Measurements from ENCODE around the gene TNFRSF12A. TPM values are rescaled to one million over a fixed set of nuclear protein-coding genes. Genes with fewer than 3 reads are reported as not detected.
A peak's percentile ranks its signal among the peaks of the same experiment; 100 is the strongest.
"Not testable (repeated sequence)": the region's sequence is repeated elsewhere in the genome, so short reads cannot be mapped to it uniquely, and the experiment has no call there.

The TNFRSF12A gene
- total RNA-seq, 2 experiments from 2014 or later: 2.9 TPM

DNA sequence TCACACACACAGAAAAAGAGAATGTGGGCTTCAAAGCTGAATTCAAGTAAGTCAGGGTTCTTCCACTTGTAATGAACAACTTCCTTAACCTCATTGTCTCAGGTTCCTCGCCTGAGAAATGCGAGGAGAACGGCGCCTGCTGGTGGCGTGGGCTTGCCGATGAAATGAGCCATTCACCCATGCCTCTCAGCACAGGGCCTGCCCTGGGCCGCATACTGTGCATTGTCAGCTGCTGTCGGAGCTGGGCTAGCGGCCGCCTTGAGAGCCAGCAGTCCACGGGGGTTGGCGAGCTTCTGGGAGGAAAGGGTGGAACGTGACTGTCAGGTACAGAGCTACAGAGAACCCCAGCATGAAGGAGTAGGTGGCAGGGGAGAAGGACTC is 33.2 kb downstream of the TNFRSF12A start:
- POLR2A ChIA-PET; H3K9me3 Mint-ChIP-seq; ATAC-seq (ENCODE audit: low read depth); H3K27me3 Mint-ChIP-seq; DNase-seq: not testable (repeated sequence)
- peak overlapping the region; percentile 70 for H3K4me3 Mint-ChIP-seq
- H3K36me3 Mint-ChIP-seq: peaks cover 58% of the 10 kb centered on the region
- H3K27ac Mint-ChIP-seq: peak overlapping the region; percentile 87
- peaks cover 67% of the 10 kb centered on the region for H3K4me1 Mint-ChIP-seq

- Mint-ChIP-seq H3K4me1 (peaks cover 66% of the 10 kb centered on the region), H3K9me3 (no peaks in the 10 kb centered on the region), H3K27ac (peak overlapping the region; percentile 94), H3K27me3 (no peaks in the 10 kb centered on the region), H3K36me3 (peaks cover 54% of the 10 kb centered on the region), H3K4me3 (peak overlapping the region; percentile 93)
- DNase-seq (peak; percentile 76), ATAC-seq (ENCODE audit: low read depth) (peak; percentile 40)
- POLR2A ChIA-PET: interaction anchor here (0.6 to 6.5 kb wide), 13 partner anchors 8 to 80 kb away, joined by 3 to 131 read pairs (median 5); partner anchors contain the start of genes IL32, MMP25, TNFRSF12A and ZNF213
Measured at GRCh38 chr16:3054965-3055733, 35.0 kb downstream of the TNFRSF12A start.

GRCh38 chr16:3055734-3056115 is 35.6 kb downstream of the TNFRSF12A start:
- peak overlapping the region; percentile 93 for H3K4me3 Mint-ChIP-seq
- H3K9me3 Mint-ChIP-seq; DNase-seq; H3K27me3 Mint-ChIP-seq; ATAC-seq (ENCODE audit: low read depth): not testable (repeated sequence)
- peaks cover 65% of the 10 kb centered on the region for H3K4me1 Mint-ChIP-seq
- H3K27ac Mint-ChIP-seq: peak overlapping the region; percentile 94
- peaks cover 54% of the 10 kb centered on the region for H3K36me3 Mint-ChIP-seq
- POLR2A ChIA-PET: interaction anchor here (0.6 to 6.5 kb wide), 12 partner anchors 9 to 72 kb away, joined by 3 to 131 read pairs (median 4); partner anchors contain the start of genes IL32, MMP25 and TNFRSF12A

GRCh38 chr16:3056336-3057180 is 36.4 kb downstream of the TNFRSF12A start:
- POLR2A ChIA-PET: interaction anchor here (0.6 to 6.5 kb wide), 12 partner anchors 10 to 102 kb away, joined by 3 to 131 read pairs (median 4); partner anchors contain the start of genes IL32, MMP25 and TNFRSF12A
- H3K36me3 Mint-ChIP-seq: peaks cover 47% of the 10 kb centered on the region
- no peaks in the 10 kb centered on the region for H3K27me3 Mint-ChIP-seq

DNA sequence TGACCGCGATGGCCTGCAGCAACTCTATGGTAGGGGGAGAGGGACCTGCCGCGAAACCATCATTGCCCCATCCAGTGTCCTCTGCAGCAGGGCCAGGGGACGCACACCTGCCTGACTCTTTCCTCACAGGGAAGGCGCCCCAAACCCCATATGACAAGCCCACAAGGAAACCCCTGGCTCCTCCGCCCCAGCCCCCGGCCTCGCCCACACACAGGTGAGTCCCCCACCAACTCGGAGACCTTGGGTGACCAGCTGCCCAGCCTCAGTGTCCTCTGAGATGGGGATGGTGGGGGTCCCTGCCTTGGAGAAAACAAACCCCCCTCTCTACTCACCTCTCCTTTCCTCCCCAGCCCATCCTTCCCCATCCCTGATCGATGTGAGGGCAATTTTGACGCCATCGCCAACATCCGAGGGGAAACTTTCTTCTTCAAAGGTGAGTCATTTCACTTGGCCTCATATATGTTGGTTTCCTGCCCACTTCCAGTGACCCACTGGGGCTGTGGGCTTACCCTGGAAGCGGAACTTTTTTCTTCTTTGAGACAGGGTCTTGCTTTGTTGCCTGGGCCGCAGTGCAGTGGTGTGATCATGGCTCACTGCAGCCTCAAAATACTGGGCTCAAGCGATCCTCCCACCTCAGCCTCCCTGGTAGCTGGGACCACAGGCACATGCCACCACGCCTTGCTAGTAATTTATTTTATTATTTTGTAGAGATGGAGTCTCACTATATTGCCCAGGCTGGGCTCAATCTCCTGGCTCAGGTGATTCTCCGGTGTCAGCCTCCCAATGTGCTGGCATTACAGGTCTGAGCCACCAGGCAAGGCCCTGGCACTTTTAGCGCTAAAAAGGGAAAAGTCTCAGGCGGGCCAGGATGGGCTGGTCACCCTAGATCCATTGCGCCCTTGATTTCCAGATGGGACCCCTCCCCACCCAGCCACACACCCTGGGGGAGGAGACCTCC is 37.3 kb downstream of the TNFRSF12A start:
- POLR2A ChIA-PET: interaction anchor here (0.6 to 6.5 kb wide), 15 partner anchors 10 to 77 kb away, joined by 3 to 131 read pairs (median 4); partner anchors contain the start of genes IL32, MMP25 and ZNF213
- Mint-ChIP-seq H3K4me3 (peak overlapping the region; percentile 93), H3K9me3 (no peaks in the 10 kb centered on the region), H3K4me1 (peaks cover 56% of the 10 kb centered on the region), H3K27me3 (no peaks in the 10 kb centered on the region), H3K36me3 (peaks cover 40% of the 10 kb centered on the region), H3K27ac (peak overlapping the region; percentile 94)
- ATAC-seq (ENCODE audit: low read depth): no peak
- DNase-seq: no peak

More at GRCh38 chr16:3056336-3057180, 36.4 kb downstream of the TNFRSF12A start:
- no peak for DNase-seq
- peaks cover 60% of the 10 kb centered on the region for H3K4me1 Mint-ChIP-seq
- H3K27ac Mint-ChIP-seq: peak overlapping the region; percentile 94
- ATAC-seq (ENCODE audit: low read depth): no peak
- no peaks in the 10 kb centered on the region for H3K9me3 Mint-ChIP-seq
- peak overlapping the region; percentile 93 for H3K4me3 Mint-ChIP-seq

DNA sequence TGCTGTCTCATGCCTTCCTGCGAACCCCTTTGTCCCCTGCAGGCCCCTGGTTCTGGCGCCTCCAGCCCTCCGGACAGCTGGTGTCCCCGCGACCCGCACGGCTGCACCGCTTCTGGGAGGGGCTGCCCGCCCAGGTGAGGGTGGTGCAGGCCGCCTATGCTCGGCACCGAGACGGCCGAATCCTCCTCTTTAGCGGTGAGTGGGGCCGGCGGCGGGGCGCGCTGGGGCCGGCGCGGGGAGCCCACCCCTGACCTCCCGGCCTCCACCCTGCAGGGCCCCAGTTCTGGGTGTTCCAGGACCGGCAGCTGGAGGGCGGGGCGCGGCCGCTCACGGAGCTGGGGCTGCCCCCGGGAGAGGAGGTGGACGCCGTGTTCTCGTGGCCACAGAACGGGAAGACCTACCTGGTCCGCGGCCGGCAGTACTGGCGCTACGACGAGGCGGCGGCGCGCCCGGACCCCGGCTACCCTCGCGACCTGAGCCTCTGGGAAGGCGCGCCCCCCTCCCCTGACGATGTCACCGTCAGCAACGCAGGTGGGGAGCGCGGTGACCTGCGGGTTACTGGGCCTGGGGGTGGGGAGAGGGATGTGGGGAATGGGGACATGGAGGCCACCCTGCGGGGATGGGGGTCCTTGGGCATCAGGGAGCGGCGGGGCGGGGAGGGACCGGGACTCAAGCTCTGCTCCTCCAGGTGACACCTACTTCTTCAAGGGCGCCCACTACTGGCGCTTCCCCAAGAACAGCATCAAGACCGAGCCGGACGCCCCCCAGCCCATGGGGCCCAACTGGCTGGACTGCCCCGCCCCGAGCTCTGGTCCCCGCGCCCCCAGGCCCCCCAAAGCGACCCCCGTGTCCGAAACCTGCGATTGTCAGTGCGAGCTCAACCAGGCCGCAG is 38.2 kb downstream of the TNFRSF12A start:
- Mint-ChIP-seq H3K27ac (peak overlapping the region; percentile 94), H3K4me3 (peak overlapping the region; percentile 93), H3K27me3 (no peaks in the 10 kb centered on the region), H3K36me3 (peaks cover 42% of the 10 kb centered on the region), H3K9me3 (no peaks in the 10 kb centered on the region), H3K4me1 (peaks cover 59% of the 10 kb centered on the region)
- POLR2A ChIA-PET: interaction anchor here (0.6 to 6.5 kb wide), 22 partner anchors 9 to 100 kb away, joined by 3 to 131 read pairs (median 6); partner anchors contain the start of genes HCFC1R1, IL32, MMP25 and THOC6
- peak; percentile 41 for ATAC-seq (ENCODE audit: low read depth)
- DNase-seq: peak; percentile 77

DNA sequence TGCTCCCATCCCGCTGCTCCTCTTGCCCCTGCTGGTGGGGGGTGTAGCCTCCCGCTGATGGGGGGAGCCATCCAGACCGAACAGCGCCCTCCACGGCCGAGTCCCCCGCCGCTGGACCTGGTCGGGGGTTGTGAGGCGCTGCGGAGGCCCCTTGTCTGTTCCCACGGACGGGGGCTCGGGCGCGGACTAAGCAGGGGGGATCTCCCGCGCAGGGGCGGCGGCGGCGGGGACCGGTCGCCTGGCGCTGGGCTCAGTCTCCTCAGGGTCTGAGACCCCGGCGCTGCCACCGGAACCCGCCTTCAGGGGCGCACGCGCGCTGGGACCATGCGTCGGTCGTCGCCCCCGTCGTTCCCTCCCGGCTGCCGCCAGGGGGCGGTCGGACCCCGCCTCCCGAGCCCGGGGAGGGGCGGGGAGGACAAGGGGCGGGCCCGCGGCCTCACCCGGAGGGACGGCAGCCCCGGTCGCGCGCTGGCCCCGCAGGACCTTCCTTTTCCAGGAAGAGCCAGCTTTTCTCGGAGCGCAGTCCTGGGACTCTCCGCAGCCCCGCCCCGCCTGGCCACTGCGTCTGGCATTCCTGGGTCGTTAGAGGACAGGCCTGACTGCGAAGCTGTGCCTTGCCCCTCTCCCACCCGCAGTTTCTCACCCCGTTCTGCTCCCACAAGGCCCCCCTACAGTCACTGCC is 39.0 kb downstream of the TNFRSF12A start:
- peak overlapping the region; percentile 93 for H3K4me3 Mint-ChIP-seq
- H3K9me3 Mint-ChIP-seq: no peaks in the 10 kb centered on the region
- peaks cover 37% of the 10 kb centered on the region for H3K36me3 Mint-ChIP-seq
- H3K27ac Mint-ChIP-seq: peak overlapping the region; percentile 91
- DNase-seq (peak; percentile 99), ATAC-seq (ENCODE audit: low read depth) (peak; percentile 69)
- POLR2A ChIA-PET: interaction anchor here (0.7 to 6.5 kb wide), 24 partner anchors 8 to 99 kb away, joined by 3 to 131 read pairs (median 6); partner anchors contain the start of genes HCFC1R1, IL32, MMP25 and THOC6
- H3K4me1 Mint-ChIP-seq: peaks cover 57% of the 10 kb centered on the region
- no peaks in the 10 kb centered on the region for H3K27me3 Mint-ChIP-seq

DNA sequence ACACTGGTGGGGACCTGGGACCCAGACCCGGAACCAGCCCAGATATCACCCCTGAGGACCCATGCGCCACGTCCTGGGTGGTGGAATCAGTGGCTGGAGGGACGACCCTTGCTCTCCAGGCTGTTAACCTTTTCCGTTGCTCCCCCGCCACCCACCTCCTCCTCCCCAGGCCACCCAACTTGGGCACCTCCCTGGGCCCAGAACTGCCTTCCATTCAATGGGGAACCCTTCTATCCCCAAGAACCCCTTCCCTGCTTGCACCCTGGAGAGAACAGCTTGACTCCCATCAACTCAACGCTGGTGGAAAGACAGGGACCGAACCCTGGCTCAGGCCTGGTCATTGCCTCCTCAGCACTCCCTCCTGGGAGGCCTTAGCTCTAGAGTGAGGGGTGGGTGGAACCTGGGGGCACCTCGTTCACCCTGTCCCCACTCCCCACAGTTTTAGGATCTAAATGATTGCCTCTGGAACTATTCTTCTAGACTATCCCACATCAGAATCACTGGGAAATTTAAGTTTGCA is 39.6 kb downstream of the TNFRSF12A start:
- ATAC-seq (ENCODE audit: low read depth) (no peak), DNase-seq (no peak)
- H3K4me1 Mint-ChIP-seq: peaks cover 57% of the 10 kb centered on the region
- H3K9me3 Mint-ChIP-seq: no peaks in the 10 kb centered on the region
- H3K36me3 Mint-ChIP-seq: peaks cover 34% of the 10 kb centered on the region
- H3K4me3 Mint-ChIP-seq: peak overlapping the region; percentile 82
- peak overlapping the region; percentile 89 for H3K27ac Mint-ChIP-seq
- POLR2A ChIA-PET: interaction anchor here (0.7 to 6.5 kb wide), 13 partner anchors 8 to 98 kb away, joined by 3 to 131 read pairs (median 7); partner anchors contain the start of genes IL32, MMP25 and ZNF213
- H3K27me3 Mint-ChIP-seq: no peaks in the 10 kb centered on the region

GRCh38 chr16:3060339-3061127 is 40.4 kb downstream of the TNFRSF12A start:
- Mint-ChIP-seq H3K4me3 (peak overlapping the region; percentile 82), H3K36me3 (peaks cover 32% of the 10 kb centered on the region), H3K4me1 (peaks cover 53% of the 10 kb centered on the region), H3K9me3 (no peaks in the 10 kb centered on the region), H3K27me3 (no peaks in the 10 kb centered on the region), H3K27ac (peak overlapping the region; percentile 89)
- POLR2A ChIA-PET: interaction anchor here (1.1 to 6.5 kb wide), 10 partner anchors 7 to 79 kb away, joined by 3 to 131 read pairs (median 20); partner anchors contain the start of genes IL32 and MMP25
- no peak for ATAC-seq (ENCODE audit: low read depth)
- DNase-seq: no peak

DNA sequence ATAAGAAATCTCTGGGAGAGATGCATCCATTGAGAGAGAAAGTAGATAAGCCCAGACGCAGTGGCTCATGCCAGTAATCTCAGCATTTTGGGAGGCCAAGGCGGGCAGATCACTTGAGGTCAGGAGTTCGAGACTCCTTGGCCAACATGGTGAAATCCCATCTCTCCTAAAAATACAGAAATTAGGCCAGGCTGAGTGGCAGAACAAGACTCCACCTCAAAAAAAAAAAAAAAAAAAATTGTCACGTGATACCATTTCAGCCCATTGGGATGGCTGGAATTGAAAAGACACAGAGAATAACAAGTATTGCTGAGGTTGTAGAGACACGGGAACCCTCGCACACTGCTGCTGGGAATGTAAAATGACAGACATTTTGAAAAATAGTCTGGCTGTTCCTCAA is 42.4 kb downstream of the TNFRSF12A start:
- no peaks in the 10 kb centered on the region for H3K27me3 Mint-ChIP-seq
- peaks cover 35% of the 10 kb centered on the region for H3K36me3 Mint-ChIP-seq
- H3K4me1 Mint-ChIP-seq: peaks cover 39% of the 10 kb centered on the region
- DNase-seq: no peak
- H3K4me3 Mint-ChIP-seq: no peak overlapping the region
- H3K9me3 Mint-ChIP-seq: no peaks in the 10 kb centered on the region
- no peak for ATAC-seq (ENCODE audit: low read depth)
- no peak overlapping the region for H3K27ac Mint-ChIP-seq
- POLR2A ChIA-PET: interaction anchor here (1.0 to 8.2 kb wide), 6 partner anchors 13 to 72 kb away, joined by 3 to 143 read pairs (median 32); partner anchors contain the start of gene ZNF213
